H1 (cell line): ENCODE data around the gene MAOA. TPM values are rescaled to one million over a fixed set of nuclear protein-coding genes. Genes with fewer than 3 reads are reported as not detected.

Experiments
- CTCF ChIA-PET: fragments of 300-600 bp; sonication (Branson Sonifier 250); formaldehyde crosslinking; loops from one replicate; lab custom pipeline; 2021; ENCODE audit not compliant: partially characterized antibody; lab: Charles Lee
- POLR2A ChIA-PET: fragments of 300-600 bp; sonication (Branson Sonifier 250); formaldehyde crosslinking; loops from one replicate; lab custom pipeline; 2021; ENCODE audit warnings: inconsistent platforms; ENCODE audit not compliant: partially characterized antibody; lab: Charles Lee
- DNase-seq, 2 experiments: peaks; one replicate each; pipeline versions ENCODE4 v3.0.0 to v3.0.0-alpha.2; 2010 to 2022; ENCODE audit warnings: low spot score in 2 of 2, low read depth in 1 of 2, mixed read lengths in 1 of 2
- FAIRE-seq: peaks from 2 replicates; lab custom pipeline; 2011; peaks lifted over from hg19 to GRCh38; lab: Jason Lieb, UNC
- H2AFZ ChIP-seq: 2 replicates; pipeline ENCODE4 v1.8.1; 2012; ENCODE audit warnings: low read length, inconsistent platforms
- H2AK5ac ChIP-seq: 2 replicates; pipeline ENCODE4 v1.6.1; 2013; ENCODE audit warnings: low read depth, low read length
- H2BK120ac ChIP-seq: replicated peaks from 2 replicates; pipeline ENCODE3; 2013; ENCODE audit warnings: low read depth, low read length, inconsistent platforms
- H2BK12ac ChIP-seq: 2 replicates; pipeline ENCODE4 v1.6.1; 2013; ENCODE audit warnings: low read depth, low read length
- H2BK15ac ChIP-seq: 2 replicates; pipeline ENCODE4 v1.6.1; 2013; ENCODE audit warnings: low read length
- H2BK20ac ChIP-seq: 2 replicates; pipeline ENCODE4 v1.6.1; 2013; ENCODE audit warnings: low read length
- H2BK5ac ChIP-seq: 2 replicates; pipeline ENCODE4 v1.6.1; 2013; ENCODE audit warnings: low read depth, low read length
- H3K14ac ChIP-seq: 2 replicates; pipeline ENCODE4 v1.6.1; 2013; ENCODE audit warnings: inconsistent platforms; ENCODE audit not compliant: insufficient read length
- H3K18ac ChIP-seq: 2 replicates; pipeline ENCODE4 v1.6.1; 2013; ENCODE audit warnings: low read length; ENCODE audit errors: extremely low read depth
- H3K23ac ChIP-seq: 2 replicates; pipeline ENCODE4 v1.6.1; 2013; ENCODE audit warnings: inconsistent platforms; ENCODE audit not compliant: insufficient read length
- H3K23me2 ChIP-seq: 2 replicates; pipeline ENCODE4 v1.6.1; 2013; ENCODE audit warnings: low read depth, low read length
- H3K27ac ChIP-seq: 2 replicates; pipeline ENCODE4 v1.6.1; 2011; ENCODE audit warnings: low read depth, low read length, inconsistent platforms
- H3K27me3 ChIP-seq, 4 experiments: replicated peaks in 1 of 4; 1 replicate in 1 of 4; 2 replicates in 3 of 4; pipeline versions ENCODE4 v1.6.1 to v1.8.1; 2011 to 2013; ENCODE audit warnings: low read length in 3 of 4, mild to moderate bottlenecking in 3 of 4, inconsistent platforms in 2 of 4, mixed read lengths in 2 of 4, moderate library complexity in 1 of 4; ENCODE audit not compliant: control insufficient read depth in 3 of 4, insufficient read depth in 3 of 4; ENCODE audit errors: extremely low read depth in 1 of 4
- H3K36me3 ChIP-seq, 4 experiments: 2 replicates each; pipeline versions ENCODE4 v1.6.1 to v1.8.1; 2011 to 2013; ENCODE audit warnings: mild to moderate bottlenecking in 4 of 4, low read length in 3 of 4, moderate library complexity in 2 of 4, control low read depth in 1 of 4, inconsistent platforms in 1 of 4; ENCODE audit not compliant: insufficient read depth in 4 of 4, control insufficient read depth in 2 of 4
- H3K4ac ChIP-seq: replicated peaks from 2 replicates; pipeline ENCODE3; 2013; ENCODE audit warnings: low read length, low read depth, mixed read lengths, inconsistent platforms; ENCODE audit not compliant: insufficient read length
- H3K4me1 ChIP-seq, 4 experiments: replicated peaks in 1 of 4; 1 replicate in 1 of 4; 2 replicates in 3 of 4; pipeline versions ENCODE4 v1.6.1 to v1.8.1; 2011 to 2013; ENCODE audit warnings: low read length in 3 of 4, inconsistent platforms in 2 of 4, mixed read lengths in 1 of 4; ENCODE audit not compliant: insufficient read depth in 4 of 4, control insufficient read depth in 3 of 4
- H3K4me2 ChIP-seq, 2 experiments: 2 replicates each; pipeline versions ENCODE4 v1.6.1 to v1.8.1; 2011 to 2013; ENCODE audit warnings: low read depth in 2 of 2, low read length in 2 of 2, control low read depth in 1 of 2, inconsistent platforms in 1 of 2, mild to moderate bottlenecking in 1 of 2; ENCODE audit not compliant: insufficient read depth in 1 of 2
- H3K4me3 ChIP-seq, 4 experiments: fragments of 200-600, 300-600 bp in 1 of 4; sonication (generic), shearing (Covaris generic), sonication (Bioruptor Twin) in 1 of 4; 2 replicates each; pipeline versions ENCODE4 v1.5.1 to v1.8.1; 2011 to 2016; ENCODE audit warnings: low read length in 4 of 4, low read depth in 3 of 4, control low read depth in 2 of 4, inconsistent platforms in 2 of 4, mild to moderate bottlenecking in 2 of 4, mixed read lengths in 1 of 4, moderate library complexity in 1 of 4; ENCODE audit not compliant: insufficient read depth in 2 of 4; ENCODE audit errors: extremely low read depth in 1 of 4
- H3K56ac ChIP-seq: replicated peaks from 2 replicates; pipeline ENCODE3; 2013; ENCODE audit warnings: low read depth, mild to moderate bottlenecking, mixed read lengths, low read length, inconsistent platforms; ENCODE audit not compliant: insufficient read length
- H3K79me1 ChIP-seq: 2 replicates; pipeline ENCODE4 v1.6.1; 2013; ENCODE audit warnings: low read depth, low read length, control low read depth
- H3K79me2 ChIP-seq, 2 experiments: 2 replicates each; pipeline versions ENCODE4 v1.6.1 to v1.8.1; 2012 to 2013; ENCODE audit warnings: low read length in 2 of 2, mild to moderate bottlenecking in 2 of 2, inconsistent platforms in 1 of 2; ENCODE audit not compliant: insufficient read depth in 2 of 2, control insufficient read depth in 1 of 2
- H3K9ac ChIP-seq, 4 experiments: replicated peaks in 1 of 4; 1 replicate in 1 of 4; 2 replicates in 3 of 4; pipeline versions ENCODE4 v1.6.1 to v1.8.1; 2011 to 2013; ENCODE audit warnings: low read depth in 3 of 4, low read length in 3 of 4, control low read depth in 2 of 4, mild to moderate bottlenecking in 2 of 4, moderate library complexity in 2 of 4, inconsistent platforms in 1 of 4; ENCODE audit errors: extremely low read depth in 1 of 4
- H3K9me3 ChIP-seq, 2 experiments: 2 replicates each; pipeline versions ENCODE4 v1.6.1 to v1.8.1; 2012 to 2013; ENCODE audit warnings: mild to moderate bottlenecking in 2 of 2, moderate library complexity in 2 of 2, control low read depth in 1 of 2, inconsistent platforms in 1 of 2, low read depth in 1 of 2, low read length in 1 of 2, mixed read lengths in 1 of 2; ENCODE audit not compliant: insufficient read depth in 2 of 2
- H4K20me1 ChIP-seq, 2 experiments: replicated peaks in 1 of 2; 2 replicates each; pipeline versions ENCODE3 to v1.8.1; 2011 to 2013; ENCODE audit warnings: inconsistent platforms in 2 of 2, low read length in 2 of 2, mild to moderate bottlenecking in 1 of 2; ENCODE audit not compliant: insufficient read depth in 2 of 2, control insufficient read depth in 1 of 2
- H4K5ac ChIP-seq: 2 replicates; pipeline ENCODE4 v1.6.1; 2013; ENCODE audit warnings: low read length, low read depth, mixed read lengths, inconsistent platforms; ENCODE audit not compliant: insufficient read length
- H4K8ac ChIP-seq: 2 replicates; pipeline ENCODE4 v1.8.0; 2013; ENCODE audit warnings: mild to moderate bottlenecking, moderate library complexity, low read length, inconsistent platforms; ENCODE audit not compliant: insufficient read depth; ENCODE audit errors: extremely low read depth
- H4K91ac ChIP-seq: replicated peaks from 2 replicates; pipeline ENCODE3; 2013; ENCODE audit warnings: low read length, mixed read lengths, inconsistent platforms; ENCODE audit not compliant: insufficient read length
- ASH2L ChIP-seq: fragments of 200-600, 300-600 bp; sonication (generic); IDR thresholded peaks from one replicate; pipeline ENCODE4 v1.7.1; 2017; ENCODE audit warnings: low read length
- CHD2 ChIP-seq: IDR thresholded peaks from 2 replicates; pipeline ENCODE4 v1.6.1; 2012; ENCODE audit warnings: low read length, improper control_type of control experiment
- CTBP2 ChIP-seq: IDR thresholded peaks from 2 replicates; pipeline ENCODE4 v1.7.0; 2011; ENCODE audit warnings: borderline replicate concordance, mild to moderate bottlenecking, moderate library complexity, mixed read lengths, low read length; ENCODE audit not compliant: insufficient read depth, insufficient read length
- E2F6 ChIP-seq: IDR thresholded peaks from 2 replicates; pipeline ENCODE4 v1.6.1; 2012; ENCODE audit warnings: inconsistent platforms
- HDAC2 ChIP-seq, 2 experiments: fragments of 300-600 bp in 1 of 2; sonication (generic) in 1 of 2; IDR thresholded peaks; 2 replicates each; pipeline ENCODE4 v1.6.1; 2011 to 2012; ENCODE audit warnings: low read depth in 2 of 2, low read length in 2 of 2, mild to moderate bottlenecking in 2 of 2, moderate library complexity in 2 of 2, borderline replicate concordance in 1 of 2, inconsistent platforms in 1 of 2
- RFX5 ChIP-seq: IDR thresholded peaks from 2 replicates; pipeline ENCODE4 v1.6.1; 2011; ENCODE audit warnings: low read depth, low read length, improper control_type of control experiment, borderline replicate concordance
- RXRA ChIP-seq: IDR thresholded peaks from 2 replicates; pipeline ENCODE4 v1.6.1; 2011; ENCODE audit warnings: low read depth, mild to moderate bottlenecking, low read length, moderate library complexity; ENCODE audit not compliant: insufficient read depth
- SIRT6 ChIP-seq: IDR thresholded peaks from one replicate; pipeline ENCODE4 v1.7.1; 2012; ENCODE audit warnings: low read length, inconsistent platforms
- WGBS, 2 experiments: shearing (Covaris generic) in 1 of 2; methylation state at CpG; one replicate each; pipeline versions ENCODE4 v1.1.6 to v1.1.7; 2013 to 2015; ENCODE audit warnings: low lambda C conversion rate in 2 of 2, mixed read lengths in 2 of 2, inconsistent platforms in 1 of 2, low coverage in 1 of 2, missing lambda C conversion rate in 1 of 2; ENCODE audit not compliant: insufficient replicate concordance in 2 of 2, insufficient coverage in 1 of 2, insufficient read length in 1 of 2; ENCODE audit errors: extremely low coverage in 1 of 2, missing lambda C conversion rate in 1 of 2; 5-methylcytosine and 5-hydroxymethylcytosine counted together
- polyA plus RNA-seq, 7 experiments: library from polyadenylated mRNA; depleted of rRNA in 3 of 7; stranded (reverse) in 5 of 7; unstranded in 2 of 7; fragments of >200 nt in 5 of 7; fragments of 200-250 nt in 2 of 7; gene quantifications; 1 replicate in 5 of 7; 2 replicates in 1 of 7; 4 replicates in 1 of 7; pipeline versions ENCODE4 v1.2.1 to v1.2.3, GENCODE V29; 2011 to 2013; ENCODE audit warnings: missing spikeins in 2 of 7, mixed read lengths in 2 of 7
- total RNA-seq: library from RNA; stranded (reverse); fragmentation: NEBNext Ultra II Directional; extraction: Animal tissue kit (Norgen Biotek cat#: 25700); gene quantifications from 2 replicates; pipeline ENCODE4 v1.2.1, GENCODE V29; 2021

Gene MAOA
- total and polyA plus RNA-seq, 2 of the 8 experiments (the other 6 are each of a cell fraction or from before 2014, with no cell fraction given) = 2.6 to 8.2 TPM

- FAIRE-seq (no peak), DNase-seq (no peak)
- no peak overlapping the region for H4K5ac ChIP-seq
- H3K14ac ChIP-seq = no peak overlapping the region
- CTCF ChIA-PET = no interaction called here
- H3K4me1 ChIP-seq = no peaks in the 10 kb centered on the region
- H3K18ac ChIP-seq = no peak overlapping the region
- no peak overlapping the region for H3K9ac ChIP-seq
- H3K36me3 ChIP-seq = no peaks in the 10 kb centered on the region
- no peaks in the 10 kb centered on the region for H3K79me1 ChIP-seq
- H3K56ac ChIP-seq = no peak overlapping the region
- H4K20me1 ChIP-seq = no peaks in the 10 kb centered on the region
- H3K4me3 ChIP-seq = no peak overlapping the region
- H4K8ac ChIP-seq = no peak overlapping the region
- H2BK15ac ChIP-seq = no peak overlapping the region
- H3K4ac ChIP-seq = no peak overlapping the region
- H3K4me2 ChIP-seq = no peak overlapping the region
- no peaks in the 10 kb centered on the region for H3K23me2 ChIP-seq
- H2AK5ac ChIP-seq = no peak overlapping the region
- H2BK20ac ChIP-seq = no peak overlapping the region
- no peak overlapping the region for H2BK120ac ChIP-seq
- no peak overlapping the region for H4K91ac ChIP-seq
- H2BK12ac ChIP-seq = no peak overlapping the region
- H3K27me3 ChIP-seq = no peaks in the 10 kb centered on the region
- POLR2A ChIA-PET = no interaction called here
- H3K9me3 ChIP-seq = no peaks in the 10 kb centered on the region
- WGBS, 2 experiments = 83% methylated on average over 2 of the region's 2 CpGs; no CpG with 5 or more reads in 1 of the 2 experiments
- no peak overlapping the region for H3K27ac ChIP-seq
- no peak overlapping the region for H2AFZ ChIP-seq
- H2BK5ac ChIP-seq = no peak overlapping the region
- H3K79me2 ChIP-seq = no peaks in the 10 kb centered on the region
- H3K23ac ChIP-seq = no peak overlapping the region
- TF ChIP-seq E2F6 = no peak
- TF ChIP-seq RXRA = no peak
- no peak for TF ChIP-seq SIRT6
- no peak for TF ChIP-seq CTBP2
- TF ChIP-seq HDAC2 (IDR thresholded peaks at IDR 0.05; ENCODE audit: borderline replicate concordance in 1 of 2, low read depth in 2 of 2, low read length in 2 of 2) = no peak
- TF ChIP-seq RFX5 = no peak
- no peak for TF ChIP-seq CHD2
- TF ChIP-seq ASH2L = no peak
Observed at GRCh38 chrX:43716144-43716543, 60.0 kb downstream of the MAOA start.
